Mammary microvascular endothelial cell (primary cell): ENCODE measurements around the gene APOLD1. TPM values are rescaled to one million over a fixed set of nuclear protein-coding genes. Genes with fewer than 3 reads are reported as not detected.

Source experiments
- total RNA-seq: library from RNA; depleted of rRNA; stranded (reverse); fragments of >200 nt; gene quantifications from 2 replicates; pipeline ENCODE4 v1.2.3, GENCODE V29; 2015

APOLD1 gene, protein sequence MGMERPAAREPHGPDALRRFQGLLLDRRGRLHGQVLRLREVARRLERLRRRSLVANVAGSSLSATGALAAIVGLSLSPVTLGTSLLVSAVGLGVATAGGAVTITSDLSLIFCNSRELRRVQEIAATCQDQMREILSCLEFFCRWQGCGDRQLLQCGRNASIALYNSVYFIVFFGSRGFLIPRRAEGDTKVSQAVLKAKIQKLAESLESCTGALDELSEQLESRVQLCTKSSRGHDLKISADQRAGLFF
- total RNA-seq: 52.4 and 53.7 TPM in 2 replicates

GRCh38 chr12:12784911-12785814, at the start of gene APOLD1:
Gene APOLD1 (plus strand): TSS chr12:12785659. CDS start chr12:12785692, 33 bp downstream.

GRCh38 chr12:12813120-12814101, 28.0 kb downstream of the APOLD1 start, which contains the start of gene DDX47:
Gene DDX47 (plus strand): TSS chr12:12813346. CDS start chr12:12813368, 22 bp downstream.

Other genes with a start within 250 kb of the APOLD1 start
- 9.4 and 11.1 TPM in 2 replicates for gene DUSP16, start 222.8 kb upstream of the APOLD1 start, total RNA-seq
- 18.9 and 21.7 TPM in 2 replicates for gene CREBL2, start 173.8 kb upstream of the APOLD1 start, total RNA-seq
- 0.27 and 0.54 TPM in 2 replicates for gene GPR19, start 89.5 kb upstream of the APOLD1 start, total RNA-seq
- 19.5 and 26.8 TPM in 2 replicates for gene CDKN1B, start 68.3 kb upstream of the APOLD1 start, total RNA-seq
- gene DDX47, start 27.7 kb downstream of the APOLD1 start, total RNA-seq: 77.3 and 82.4 TPM in 2 replicates
- gene GPRC5A, start 105.9 kb downstream of the APOLD1 start, total RNA-seq: 50.8 and 57.3 TPM in 2 replicates
- gene GPRC5D, start 166.5 kb downstream of the APOLD1 start, total RNA-seq: not detected in 2 replicates
- gene HEBP1, start 214.6 kb downstream of the APOLD1 start, total RNA-seq: 24.2 and 31.5 TPM in 2 replicates